GM23248 (cell line): ENCODE measurements around the gene ANKRD34C.

Source experiments
- EZH2 ChIP-seq: fragments of 200-600 bp; sonication (generic); IDR thresholded peaks from 2 replicates; pipeline ENCODE4 v1.6.1; 2018; ENCODE audit warnings: antibody characterized with exemption, mild to moderate bottlenecking; ENCODE audit not compliant: insufficient read depth, poor library complexity, severe bottlenecking
- EZH2phosphoT487 ChIP-seq: fragments of 200-600 bp; sonication (generic); IDR thresholded peaks from 2 replicates; pipeline ENCODE4 v1.6.1; 2018; ENCODE audit warnings: antibody characterized with exemption, moderate library complexity, mild to moderate bottlenecking, low read depth; ENCODE audit not compliant: insufficient read depth

- TF ChIP-seq EZH2phosphoT487 (no peak), EZH2 (no peak)
Measured at GRCh38 chr15:79282371-79283251, at the start of gene ANKRD34C.
